ENCODE measurements around the gene BLVRB. TPM values are rescaled to one million over a fixed set of nuclear protein-coding genes. Genes with fewer than 3 reads are reported as not detected.

BLVRB gene
- total and polyA plus RNA-seq, 2 of the 8 experiments (the other 6 are each of a cell fraction or from before 2014, with no cell fraction given) = 28.7 to 182 TPM

DNA sequence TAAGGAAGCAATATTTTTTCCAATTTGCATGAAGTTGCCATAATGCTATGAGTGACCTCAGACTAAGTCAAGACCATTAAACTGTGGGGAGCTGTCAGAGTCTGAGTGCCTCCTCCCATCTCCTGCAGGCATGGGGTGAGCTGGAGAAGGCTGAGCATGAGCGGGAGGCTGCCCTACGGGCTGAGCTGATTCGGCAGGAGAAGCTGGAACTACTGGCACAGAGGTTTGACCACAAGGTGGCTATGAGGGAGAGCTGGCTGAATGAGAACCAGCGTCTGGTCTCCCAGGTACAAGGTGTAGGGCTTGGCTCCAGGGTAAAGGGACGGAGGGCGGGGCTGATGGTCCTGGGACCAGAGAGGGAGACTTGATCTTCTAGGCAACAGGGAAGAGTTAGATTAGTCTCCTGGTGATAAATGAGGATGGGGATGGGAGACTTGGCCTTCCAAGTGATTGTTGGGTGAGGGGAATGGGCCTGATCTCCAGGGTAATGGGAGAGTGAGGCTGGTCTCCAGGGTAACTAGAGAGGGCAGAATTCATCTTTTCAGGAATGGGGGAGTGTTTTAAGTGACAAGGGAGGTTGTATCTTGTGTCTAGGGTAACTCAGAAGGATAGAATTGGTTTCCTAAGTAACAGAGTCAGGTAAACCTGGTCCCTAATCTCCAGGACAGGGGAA lies 37.2 kb upstream of the BLVRB start:
- Histone ChIP-seq H3K4me1 (replicated peaks in 1 of 4; ENCODE audit: control insufficient read depth in 3 of 4, insufficient read depth in 4 of 4, low read length in 3 of 4) (no peaks in the 10 kb centered on the region), H3K9ac (replicated peaks in 1 of 4; ENCODE audit: extremely low read depth in 1 of 4, low read depth in 3 of 4, low read length in 3 of 4) (no peak overlapping the region), H3K4me2 (ENCODE audit: insufficient read depth in 1 of 2, low read depth in 2 of 2, low read length in 2 of 2) (no peak overlapping the region), H2BK120ac (replicated peaks; ENCODE audit: low read depth, low read length) (no peak overlapping the region), H2BK5ac (ENCODE audit: low read depth, low read length) (no peak overlapping the region), H3K56ac (replicated peaks; ENCODE audit: insufficient read length, low read depth, low read length) (no peak overlapping the region), H3K27me3 (replicated peaks in 1 of 4; ENCODE audit: control insufficient read depth in 3 of 4, extremely low read depth in 1 of 4, insufficient read depth in 3 of 4, low read length in 3 of 4) (peaks cover 0 to 6% (median 3%) of the 10 kb centered on the region in 4 experiments; a peak in 3 of 7 replicates), H3K18ac (ENCODE audit: extremely low read depth, low read length) (no peak overlapping the region), H2BK20ac (ENCODE audit: low read length) (no peak overlapping the region), H3K9me3 (ENCODE audit: insufficient read depth in 2 of 2, low read depth in 1 of 2, low read length in 1 of 2) (no peaks in the 10 kb centered on the region), H3K14ac (ENCODE audit: insufficient read length) (no peak overlapping the region), H3K4me3 (ENCODE audit: extremely low read depth in 1 of 4, insufficient read depth in 2 of 4, low read depth in 3 of 4, low read length in 4 of 4) (no peak overlapping the region), H3K36me3 (ENCODE audit: control insufficient read depth in 2 of 4, insufficient read depth in 4 of 4, low read length in 3 of 4) (no peaks in the 10 kb centered on the region), H2AK5ac (ENCODE audit: low read depth, low read length) (no peak overlapping the region), H2AFZ (ENCODE audit: low read length) (no peak overlapping the region), H4K91ac (replicated peaks; ENCODE audit: insufficient read length, low read length) (no peak overlapping the region), H3K27ac (ENCODE audit: low read depth, low read length) (no peak overlapping the region), H3K79me1 (ENCODE audit: low read depth, low read length) (no peaks in the 10 kb centered on the region), H3K79me2 (ENCODE audit: control insufficient read depth in 1 of 2, insufficient read depth in 2 of 2, low read length in 2 of 2) (no peaks in the 10 kb centered on the region), H4K8ac (ENCODE audit: extremely low read depth, insufficient read depth, low read length) (no peak overlapping the region), H2BK12ac (ENCODE audit: low read depth, low read length) (no peak overlapping the region), H4K20me1 (replicated peaks in 1 of 2; ENCODE audit: control insufficient read depth in 1 of 2, insufficient read depth in 2 of 2, low read length in 2 of 2) (no peaks in the 10 kb centered on the region), H2BK15ac (ENCODE audit: low read length) (no peak overlapping the region), H3K23me2 (ENCODE audit: low read depth, low read length) (no peaks in the 10 kb centered on the region; the same call in 1 of the 2 replicates), H3K4ac (replicated peaks; ENCODE audit: insufficient read length, low read depth, low read length) (no peak overlapping the region), H3K23ac (ENCODE audit: insufficient read length) (no peak overlapping the region), H4K5ac (ENCODE audit: insufficient read length, low read depth, low read length) (no peak overlapping the region)
- DNase-seq (ENCODE audit: low read depth in 1 of 2, low spot score in 2 of 2) (peak in 1 of 2 experiments; percentile 17), FAIRE-seq (peak; percentile 7)
- WGBS, 2 experiments (ENCODE audit: extremely low coverage in 1 of 2, insufficient coverage in 1 of 2, insufficient read length in 1 of 2, insufficient replicate concordance in 2 of 2, low coverage in 1 of 2, low lambda C conversion rate in 2 of 2, missing lambda C conversion rate in 1 of 2) = 39% methylated on average over 6 of the region's 6 CpGs; no CpG with 5 or more reads in 1 of the 2 experiments
- POLR2A ChIA-PET (ENCODE audit: partially characterized antibody) = no interaction called here
- CTCF ChIA-PET (ENCODE audit: partially characterized antibody) = interaction anchor here (0.6 to 3.7 kb wide), 8 partner anchors 10 to 155 kb away, joined by 3 to 11 read pairs (median 6); no protein-coding TSS in a partner anchor
- no peak for TF ChIP-seq RNF2 (IDR thresholded peaks at IDR 0.05; ENCODE audit: borderline replicate concordance, low read depth, low read length, missing control alignments, poor library complexity, severe bottlenecking)
- no peak for TF ChIP-seq YY1 (IDR thresholded peaks at IDR 0.05; ENCODE audit: low read depth, low read length)
- TF ChIP-seq, protein P1, sequence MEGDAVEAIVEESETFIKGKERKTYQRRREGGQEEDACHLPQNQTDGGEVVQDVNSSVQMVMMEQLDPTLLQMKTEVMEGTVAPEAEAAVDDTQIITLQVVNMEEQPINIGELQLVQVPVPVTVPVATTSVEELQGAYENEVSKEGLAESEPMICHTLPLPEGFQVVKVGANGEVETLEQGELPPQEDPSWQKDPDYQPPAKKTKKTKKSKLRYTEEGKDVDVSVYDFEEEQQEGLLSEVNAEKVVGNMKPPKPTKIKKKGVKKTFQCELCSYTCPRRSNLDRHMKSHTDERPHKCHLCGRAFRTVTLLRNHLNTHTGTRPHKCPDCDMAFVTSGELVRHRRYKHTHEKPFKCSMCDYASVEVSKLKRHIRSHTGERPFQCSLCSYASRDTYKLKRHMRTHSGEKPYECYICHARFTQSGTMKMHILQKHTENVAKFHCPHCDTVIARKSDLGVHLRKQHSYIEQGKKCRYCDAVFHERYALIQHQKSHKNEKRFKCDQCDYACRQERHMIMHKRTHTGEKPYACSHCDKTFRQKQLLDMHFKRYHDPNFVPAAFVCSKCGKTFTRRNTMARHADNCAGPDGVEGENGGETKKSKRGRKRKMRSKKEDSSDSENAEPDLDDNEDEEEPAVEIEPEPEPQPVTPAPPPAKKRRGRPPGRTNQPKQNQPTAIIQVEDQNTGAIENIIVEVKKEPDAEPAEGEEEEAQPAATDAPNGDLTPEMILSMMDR (IDR thresholded peaks at IDR 0.05; ENCODE audit: control extremely low read depth in 1 of 3, insufficient read depth in 1 of 3, low read depth in 1 of 3, low read length in 3 of 3) = peak; percentile 40 to 58 (median 40)
- TF ChIP-seq, protein P2, sequence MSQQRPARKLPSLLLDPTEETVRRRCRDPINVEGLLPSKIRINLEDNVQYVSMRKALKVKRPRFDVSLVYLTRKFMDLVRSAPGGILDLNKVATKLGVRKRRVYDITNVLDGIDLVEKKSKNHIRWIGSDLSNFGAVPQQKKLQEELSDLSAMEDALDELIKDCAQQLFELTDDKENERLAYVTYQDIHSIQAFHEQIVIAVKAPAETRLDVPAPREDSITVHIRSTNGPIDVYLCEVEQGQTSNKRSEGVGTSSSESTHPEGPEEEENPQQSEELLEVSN (IDR thresholded peaks at IDR 0.05) = no peak
- TF ChIP-seq SIN3A (conservative IDR thresholded peaks at IDR 0.05 in 1 of 2, IDR thresholded peaks at IDR 0.05 in 1 of 2; ENCODE audit: low read depth in 1 of 2, low read length in 2 of 2) = no peak
- TF ChIP-seq RXRA (IDR thresholded peaks at IDR 0.05; ENCODE audit: insufficient read depth, low read depth, low read length) = no peak
- TF ChIP-seq KDM4A (IDR thresholded peaks at IDR 0.05; ENCODE audit: low read depth, low read length, severe bottlenecking) = no peak

Data from H1 (cell line).